NT2/D1 (cell line): ENCODE results near the gene MTX2.
"Not testable (repeated sequence)": the region's sequence is repeated elsewhere in the genome, so short reads cannot be mapped to it uniquely, and the experiment has no call there.

Experiments
- DNase-seq: peaks from one replicate; pipeline ENCODE4 v3.0.0-alpha.2; 2011; ENCODE audit warnings: low read depth, low spot score
- H3K27me3 ChIP-seq: 2 replicates; pipeline ENCODE4 v1.6.0; 2011; ENCODE audit warnings: mild to moderate bottlenecking; ENCODE audit not compliant: insufficient read length, insufficient read depth
- H3K36me3 ChIP-seq: 2 replicates; pipeline ENCODE4 v1.6.1; 2011; ENCODE audit warnings: mild to moderate bottlenecking, low read length, mixed read lengths; ENCODE audit not compliant: insufficient read depth, insufficient read length
- H3K4me1 ChIP-seq: 2 replicates; pipeline ENCODE4 v1.5.1; 2011; ENCODE audit not compliant: insufficient read depth, insufficient read length
- H3K4me3 ChIP-seq: 2 replicates; pipeline ENCODE4 v1.5.1; 2011; ENCODE audit warnings: low read depth; ENCODE audit not compliant: insufficient read length
- H3K9ac ChIP-seq: 2 replicates; pipeline ENCODE4 v1.6.0; 2011; ENCODE audit warnings: low read depth; ENCODE audit not compliant: insufficient read length
- H3K9me3 ChIP-seq: 2 replicates; pipeline ENCODE4 v1.5.1; 2011; ENCODE audit warnings: mild to moderate bottlenecking, low read length; ENCODE audit not compliant: insufficient read depth
- SUZ12 ChIP-seq: IDR thresholded peaks from 2 replicates; pipeline ENCODE4 v1.6.1; 2011; ENCODE audit not compliant: insufficient read length, insufficient read depth; ENCODE audit errors: extremely low read depth
- YY1 ChIP-seq: IDR thresholded peaks from 2 replicates; pipeline ENCODE4 v1.6.1; 2011; ENCODE audit not compliant: insufficient read length, insufficient read depth
- ZNF274 ChIP-seq: IDR thresholded peaks from 2 replicates; pipeline ENCODE4 v1.6.1; 2011; ENCODE audit warnings: mild to moderate bottlenecking, low read depth, low read length

Gene MTX2

GRCh38 chr2:176284461-176285049 lies 15.3 kb downstream of the MTX2 start:
- H3K4me3 ChIP-seq: no peak overlapping the region
- TF ChIP-seq YY1: no peak

GRCh38 chr2:176285321-176285720 lies 16.1 kb downstream of the MTX2 start:
- no peaks in the 10 kb centered on the region for H3K27me3 ChIP-seq
- no peaks in the 10 kb centered on the region for H3K9me3 ChIP-seq
- no peak for DNase-seq
- H3K4me1 ChIP-seq: no peaks in the 10 kb centered on the region
- no peak overlapping the region for H3K9ac ChIP-seq
- no peak overlapping the region for H3K4me3 ChIP-seq
- no peak for TF ChIP-seq SUZ12
- no peak for TF ChIP-seq ZNF274
- no peak for TF ChIP-seq YY1
- no peaks in the 10 kb centered on the region for H3K36me3 ChIP-seq

More at GRCh38 chr2:176284461-176285049, 15.3 kb downstream of the MTX2 start:
- Histone ChIP-seq H3K9ac (no peak overlapping the region), H3K27me3 (no peaks in the 10 kb centered on the region), H3K9me3 (no peaks in the 10 kb centered on the region), H3K4me1 (no peaks in the 10 kb centered on the region), H3K36me3 (no peaks in the 10 kb centered on the region)
- no peak for DNase-seq

- H3K4me1 ChIP-seq: no peaks in the 10 kb centered on the region
- H3K4me3 ChIP-seq: no peak overlapping the region
- TF ChIP-seq SUZ12: no peak
- no peak for TF ChIP-seq YY1
- no peak for TF ChIP-seq ZNF274
- DNase-seq: no peak
- H3K36me3 ChIP-seq: no peaks in the 10 kb centered on the region
- no peak overlapping the region for H3K9ac ChIP-seq
- H3K9me3 ChIP-seq: no peaks in the 10 kb centered on the region
- no peaks in the 10 kb centered on the region for H3K27me3 ChIP-seq
These were observed 22.1 kb downstream of the MTX2 start for GRCh38 chr2:176291335-176291734.

- Histone ChIP-seq H3K4me1 (no peaks in the 10 kb centered on the region), H3K36me3 (no peaks in the 10 kb centered on the region), H3K27me3 (no peaks in the 10 kb centered on the region), H3K9ac (no peak overlapping the region), H3K9me3 (no peaks in the 10 kb centered on the region), H3K4me3 (no peak overlapping the region)
- no peak for TF ChIP-seq YY1
- no peak for TF ChIP-seq ZNF274
- no peak for TF ChIP-seq SUZ12
- no peak for DNase-seq
These were observed 22.6 kb downstream of the MTX2 start for GRCh38 chr2:176291809-176292283.

- DNase-seq: no peak
- H3K4me3 ChIP-seq: no peak overlapping the region
These were observed 23.4 kb downstream of the MTX2 start for GRCh38 chr2:176292608-176293007.

GRCh38 chr2:176293334-176293733 lies 24.1 kb downstream of the MTX2 start:
- Histone ChIP-seq H3K27me3 (no peaks in the 10 kb centered on the region), H3K9ac (no peak overlapping the region), H3K36me3 (no peaks in the 10 kb centered on the region), H3K4me3 (no peak overlapping the region), H3K9me3 (no peaks in the 10 kb centered on the region), H3K4me1 (no peaks in the 10 kb centered on the region)
- no peak for DNase-seq
- no peak for TF ChIP-seq YY1
- no peak for TF ChIP-seq SUZ12
- TF ChIP-seq ZNF274: no peak

More at GRCh38 chr2:176292608-176293007, 23.4 kb downstream of the MTX2 start:
- Histone ChIP-seq H3K9me3 (no peaks in the 10 kb centered on the region), H3K36me3 (no peaks in the 10 kb centered on the region), H3K9ac (no peak overlapping the region), H3K27me3 (no peaks in the 10 kb centered on the region), H3K4me1 (no peaks in the 10 kb centered on the region)
- no peak for TF ChIP-seq ZNF274
- no peak for TF ChIP-seq SUZ12
- no peak for TF ChIP-seq YY1

- H3K4me1 ChIP-seq: no peaks in the 10 kb centered on the region
- H3K36me3 ChIP-seq: peaks cover 3% of the 10 kb centered on the region
- no peaks in the 10 kb centered on the region for H3K9me3 ChIP-seq
- no peak overlapping the region for H3K4me3 ChIP-seq
- H3K9ac ChIP-seq: no peak overlapping the region
- TF ChIP-seq SUZ12 (no peak), YY1 (no peak), ZNF274 (no peak)
- DNase-seq: no peak
- no peaks in the 10 kb centered on the region for H3K27me3 ChIP-seq
These were observed 27.8 kb downstream of the MTX2 start for GRCh38 chr2:176297067-176297466.

- Histone ChIP-seq H3K4me3 (no peak overlapping the region), H3K9ac (no peak overlapping the region), H3K27me3 (no peaks in the 10 kb centered on the region), H3K4me1 (no peaks in the 10 kb centered on the region), H3K9me3 (no peaks in the 10 kb centered on the region), H3K36me3 (peaks cover 3% of the 10 kb centered on the region)
- DNase-seq: no peak
- no peak for TF ChIP-seq SUZ12
- TF ChIP-seq ZNF274: no peak
- no peak for TF ChIP-seq YY1
These were observed 28.5 kb downstream of the MTX2 start for GRCh38 chr2:176297737-176298136.

GRCh38 chr2:176306020-176306419 lies 36.8 kb downstream of the MTX2 start:
- H3K36me3 ChIP-seq, DNase-seq, H3K4me1 ChIP-seq, H3K9me3 ChIP-seq, H3K4me3 ChIP-seq, H3K9ac ChIP-seq, H3K27me3 ChIP-seq: not testable (repeated sequence)
